ENCODE data around the gene CR1.

- TF ChIP-seq BRCA1 (IDR thresholded peaks at IDR 0.05) (no peak), BRCA1 (CRISPR knock-in tag; IDR thresholded peaks at IDR 0.05) (no peak), EZH2 (IDR thresholded peaks at IDR 0.05; ENCODE audit: borderline replicate concordance, low read depth, low read length) (no peak), EP300 (IDR thresholded peaks at IDR 0.05; ENCODE audit: low read length) (no peak), ZFP91 (CRISPR knock-in tag; IDR thresholded peaks at IDR 0.05) (no peak), ZFP36 (IDR thresholded peaks at IDR 0.05; ENCODE audit: low read depth, low read length, partially characterized antibody) (no peak), ZNF780A (CRISPR knock-in tag; IDR thresholded peaks at IDR 0.05) (no peak), CTCF (IDR thresholded peaks at IDR 0.05 in 2 of 3, conservative IDR thresholded peaks at IDR 0.05 in 1 of 3; ENCODE audit: insufficient read depth in 2 of 3, low read depth in 1 of 3, low read length in 3 of 3) (no peak)
Observed at GRCh38 chr1:207644852-207645634, 149.1 kb downstream of the CR1 start, which contains the start of gene CR1L.
